Stomach smooth muscle (tissue), 2 donors: ENCODE data around the gene SSR1.

ENCODE experiments used
- H3K27ac ChIP-seq: one replicate; pipeline ENCODE4 v1.7.0; 2013; ENCODE audit warnings: mild to moderate bottlenecking, low read length, inconsistent platforms
- H3K27me3 ChIP-seq, 2 donors: one replicate each; pipeline ENCODE4 v1.7.0; 2013; ENCODE audit warnings: low read length in 2 of 2; ENCODE audit not compliant: insufficient read depth in 2 of 2, control insufficient read depth in 1 of 2
- H3K36me3 ChIP-seq, 2 donors: one replicate each; pipeline ENCODE4 v1.7.0; 2013; ENCODE audit warnings: low read length in 2 of 2; ENCODE audit not compliant: control insufficient read depth in 2 of 2, insufficient read depth in 2 of 2
- H3K4me1 ChIP-seq: one replicate; pipeline ENCODE4 v1.7.0; 2013; ENCODE audit warnings: low read length; ENCODE audit not compliant: control insufficient read depth, insufficient read depth
- H3K4me3 ChIP-seq, 2 donors: one replicate each; pipeline ENCODE4 v1.7.0; 2013; ENCODE audit warnings: low read length in 2 of 2
- H3K9ac ChIP-seq, 2 donors: one replicate each; pipeline ENCODE4 v1.7.0; 2013; ENCODE audit warnings: low read length in 2 of 2, mild to moderate bottlenecking in 1 of 2
- H3K9me3 ChIP-seq, 2 donors: one replicate each; pipeline ENCODE4 v1.7.0; 2013; ENCODE audit warnings: low read length in 2 of 2; ENCODE audit not compliant: control insufficient read depth in 2 of 2
- donor health status: healthy.
- donor health status: Pancreatic carcinoma.

The SSR1 gene

DNA sequence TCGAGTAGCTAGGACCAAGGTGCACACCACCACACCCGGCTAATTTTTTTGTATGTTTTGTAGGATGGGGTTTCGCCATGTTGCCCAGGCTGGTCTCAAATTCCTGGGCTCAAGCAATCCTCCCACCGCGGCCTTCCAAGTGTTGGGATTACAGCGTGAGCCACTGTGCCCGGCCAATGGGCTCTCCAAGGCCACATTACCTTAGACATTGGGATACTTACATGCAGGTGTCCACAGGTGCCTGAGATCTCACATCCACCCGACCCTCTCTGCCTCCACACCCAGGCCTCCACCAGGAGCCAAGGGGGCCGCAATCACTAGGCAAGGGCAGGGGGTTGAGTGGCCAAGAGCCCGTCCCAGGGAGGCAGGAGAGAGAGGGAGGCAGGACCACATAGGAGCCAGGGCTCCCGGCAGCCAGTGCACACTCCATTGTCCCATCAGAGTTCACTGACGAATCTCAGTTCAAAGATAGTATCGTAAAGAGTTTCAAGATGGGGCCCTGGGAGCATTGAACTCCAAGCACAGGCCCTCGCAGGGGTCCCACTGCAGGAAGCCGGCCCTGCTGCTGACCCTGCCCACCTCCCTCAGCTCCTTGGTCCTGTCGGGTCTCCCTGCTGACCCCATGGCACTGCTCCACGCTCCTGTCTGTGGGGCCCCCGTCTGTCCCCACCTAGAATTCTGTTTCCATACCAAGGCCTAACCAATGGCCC, 55.3 kb downstream of the SSR1 start:
- no peaks in the 10 kb centered on the region for H3K27me3 ChIP-seq
- peaks cover 19% of the 10 kb centered on the region for H3K4me1 ChIP-seq
- H3K36me3 ChIP-seq = no peaks in the 10 kb centered on the region
- H3K9ac ChIP-seq = no peak overlapping the region
- H3K9me3 ChIP-seq = peaks cover 0 to 5% of the 10 kb centered on the region in 2 donors
- H3K27ac ChIP-seq = no peak overlapping the region
- H3K4me3 ChIP-seq = no peak overlapping the region

DNA sequence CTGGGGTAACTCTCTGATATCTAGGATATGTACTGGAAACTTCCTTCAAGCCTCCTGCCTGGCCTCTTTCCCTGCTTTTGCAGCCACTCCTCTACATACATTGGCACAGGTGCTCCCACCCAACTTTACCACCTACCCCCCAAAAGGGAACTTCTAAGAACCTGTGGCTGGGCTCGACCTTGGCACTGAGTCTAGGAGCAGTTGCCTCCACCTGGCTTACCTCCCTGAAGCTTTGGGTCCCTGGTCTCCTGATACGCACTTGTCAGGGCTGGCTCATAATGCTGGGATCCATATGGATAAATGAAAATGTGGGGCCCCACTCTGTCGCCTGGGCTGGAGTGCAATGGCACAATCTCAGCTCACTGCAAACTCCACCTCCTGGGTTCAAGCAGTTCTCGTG, 56.2 kb downstream of the SSR1 start:
- H3K27me3 ChIP-seq = no peaks in the 10 kb centered on the region
- no peak overlapping the region for H3K27ac ChIP-seq
- H3K36me3 ChIP-seq = peaks cover 2 to 4% of the 10 kb centered on the region in 2 donors
- peaks cover 15% of the 10 kb centered on the region for H3K4me1 ChIP-seq
- H3K9ac ChIP-seq = no peak overlapping the region
- H3K9me3 ChIP-seq = peaks cover 0 to 5% of the 10 kb centered on the region in 2 donors
- H3K4me3 ChIP-seq = no peak overlapping the region

DNA sequence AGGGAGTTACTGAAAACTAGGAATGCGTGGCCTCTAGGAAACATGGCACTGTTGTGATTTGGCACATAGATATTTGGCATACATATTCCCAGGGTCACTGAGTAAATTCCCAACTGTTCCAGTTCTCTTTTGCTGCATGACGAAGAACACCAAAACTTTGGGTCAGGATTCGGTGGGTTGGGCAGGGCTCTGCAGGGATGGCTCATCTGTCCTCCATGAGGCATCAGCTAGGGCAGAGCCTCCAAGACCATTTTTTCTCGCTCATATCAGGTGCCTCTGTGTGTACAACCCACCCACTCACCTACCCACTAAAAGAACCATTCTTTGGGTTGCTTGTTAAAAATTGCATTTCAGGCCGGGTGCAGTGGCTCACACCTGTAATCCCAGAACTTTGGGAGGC, 57.1 kb downstream of the SSR1 start:
- Histone ChIP-seq H3K36me3 (peaks cover 4 to 5% of the 10 kb centered on the region in 2 donors), H3K9me3 (peaks cover 0 to 5% of the 10 kb centered on the region in 2 donors), H3K4me1 (peaks cover 10% of the 10 kb centered on the region), H3K27me3 (no peaks in the 10 kb centered on the region), H3K27ac (no peak overlapping the region), H3K9ac (no peak overlapping the region), H3K4me3 (no peak overlapping the region)

DNA sequence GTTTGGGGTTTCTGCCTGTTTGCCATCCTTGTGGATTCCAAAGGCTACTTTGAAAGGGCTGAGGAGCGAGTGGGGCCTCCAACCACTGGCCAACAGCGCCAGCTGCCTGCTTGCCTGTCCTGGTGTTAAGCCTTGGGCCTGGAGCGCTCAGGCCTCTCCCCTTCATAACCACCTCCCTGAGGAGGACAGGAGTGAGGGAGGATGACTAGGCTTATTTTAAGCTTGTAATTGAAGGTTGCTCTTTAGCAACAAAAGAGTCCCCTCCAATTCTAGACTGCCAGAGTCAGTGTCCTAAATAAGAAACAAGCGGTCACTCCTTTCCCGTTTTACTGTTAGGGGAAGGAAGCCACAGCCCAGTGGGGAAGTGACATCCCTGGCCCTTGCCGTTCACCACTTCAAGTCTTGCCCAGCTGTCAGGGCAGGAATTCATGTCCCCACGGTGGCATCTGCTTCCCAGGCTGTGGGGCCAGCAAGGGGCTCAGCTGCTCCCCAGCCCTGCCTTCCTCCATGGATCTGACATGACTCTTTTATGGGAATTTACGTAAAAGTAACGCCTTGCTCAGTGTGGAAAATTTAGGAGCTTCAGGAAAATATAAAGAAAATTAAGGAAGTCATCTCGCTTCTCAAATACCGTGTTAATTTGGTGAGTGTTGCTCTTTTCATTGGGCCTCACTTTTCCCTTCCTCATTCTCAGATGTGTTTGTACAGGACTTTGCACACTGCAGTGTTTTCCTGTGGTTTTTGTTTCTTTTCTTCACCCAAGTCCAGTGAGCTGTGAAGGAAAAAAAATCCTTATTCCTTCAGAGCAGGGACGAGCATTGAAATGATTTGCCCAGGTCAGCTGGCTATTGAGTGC, 57.8 kb downstream of the SSR1 start:
- no peak overlapping the region for H3K4me3 ChIP-seq
- peak overlapping the region; percentile 11 for H3K27ac ChIP-seq
- H3K9me3 ChIP-seq = peaks cover 0 to 5% of the 10 kb centered on the region in 2 donors
- H3K4me1 ChIP-seq = peaks cover 3% of the 10 kb centered on the region
- no peaks in the 10 kb centered on the region for H3K27me3 ChIP-seq
- no peak overlapping the region for H3K9ac ChIP-seq
- peaks cover 7% of the 10 kb centered on the region in 2 donors for H3K36me3 ChIP-seq

DNA sequence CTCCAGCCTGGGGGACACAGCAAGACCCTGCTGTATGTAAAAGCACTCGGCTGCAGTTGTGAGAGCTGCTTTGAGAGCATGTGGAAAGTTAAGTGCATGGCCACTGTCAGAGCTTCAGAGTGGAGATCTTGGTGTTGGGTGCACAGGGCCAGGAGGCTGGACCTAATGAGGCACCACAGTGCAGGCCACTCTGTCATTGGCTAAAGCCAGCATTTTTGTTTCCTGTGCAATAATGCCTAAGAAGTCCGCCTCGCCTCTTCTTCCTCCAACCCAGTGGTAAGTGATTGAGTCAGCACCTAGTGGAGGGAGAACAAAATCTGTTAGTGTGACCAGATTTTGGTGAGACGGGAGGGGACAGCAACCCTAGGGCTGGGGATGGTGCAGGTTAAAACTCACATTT, 60.6 kb downstream of the SSR1 start:
- no peaks in the 10 kb centered on the region for H3K27me3 ChIP-seq
- H3K27ac ChIP-seq = no peak overlapping the region
- peaks cover 25 to 27% of the 10 kb centered on the region in 2 donors for H3K36me3 ChIP-seq

DNA sequence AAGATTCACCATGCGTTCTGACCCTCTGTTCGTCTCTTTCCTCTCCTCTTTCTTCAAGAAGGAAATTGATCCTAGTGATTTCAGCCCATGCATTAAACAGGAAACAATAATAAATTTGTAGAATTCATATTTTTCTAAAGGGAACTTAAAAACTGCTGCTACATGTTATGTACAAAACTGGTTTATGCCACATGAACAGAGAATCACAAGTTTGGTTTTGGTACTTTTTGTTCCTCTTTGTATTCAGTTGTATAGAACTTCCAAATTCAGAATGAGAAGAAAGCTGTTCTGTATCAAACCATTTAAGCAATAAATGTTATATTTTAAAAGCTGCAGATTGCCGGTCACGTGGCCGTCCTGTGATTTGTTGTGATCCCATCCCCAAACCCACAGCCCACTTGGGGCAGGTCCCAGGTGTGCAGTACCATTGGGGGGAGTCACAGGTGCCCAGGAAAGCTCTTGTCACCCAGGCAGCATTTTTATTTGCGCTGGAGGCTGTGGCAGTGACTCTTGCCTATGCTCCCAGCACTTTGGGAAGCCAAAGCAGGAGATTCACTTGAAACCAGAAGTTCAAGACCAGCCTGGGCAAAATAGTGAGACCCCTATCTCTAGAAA, 61.2 kb downstream of the SSR1 start:
- Histone ChIP-seq H3K27me3 (no peaks in the 10 kb centered on the region), H3K4me1 (peaks cover 3% of the 10 kb centered on the region), H3K36me3 (peaks cover 30 to 33% of the 10 kb centered on the region in 2 donors), H3K27ac (no peak overlapping the region), H3K9ac (no peak overlapping the region), H3K4me3 (no peak overlapping the region), H3K9me3 (peaks cover 0 to 5% of the 10 kb centered on the region in 2 donors)

More for the DNA sequence above, 60.6 kb downstream of the SSR1 start:
- H3K9ac ChIP-seq = no peak overlapping the region
- peaks cover 0 to 5% of the 10 kb centered on the region in 2 donors for H3K9me3 ChIP-seq
- peaks cover 3% of the 10 kb centered on the region for H3K4me1 ChIP-seq
- H3K4me3 ChIP-seq = no peak overlapping the region

DNA sequence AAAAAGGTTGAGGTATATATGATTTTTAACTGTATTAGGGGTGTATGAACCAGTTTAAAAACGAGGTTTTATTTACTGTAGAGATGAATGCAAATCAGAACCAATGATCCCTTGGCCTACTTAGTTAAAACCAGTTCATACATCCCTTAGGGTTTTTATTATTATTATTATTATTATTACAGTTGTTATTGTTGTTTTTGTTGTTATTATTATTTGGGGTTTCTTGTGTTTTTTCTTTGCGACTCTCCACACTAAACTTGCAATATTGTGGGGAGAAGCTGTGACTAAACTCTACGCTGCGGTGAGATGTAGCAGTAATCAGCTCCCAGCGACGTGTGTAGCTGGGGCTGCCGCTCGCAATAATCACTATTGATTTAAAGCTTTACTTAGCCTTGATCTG, 62.2 kb downstream of the SSR1 start:
- Histone ChIP-seq H3K4me3 (no peak overlapping the region), H3K4me1 (peaks cover 3% of the 10 kb centered on the region), H3K27me3 (no peaks in the 10 kb centered on the region), H3K36me3 (peaks cover 35 to 37% of the 10 kb centered on the region in 2 donors), H3K9me3 (peaks cover 0 to 1% of the 10 kb centered on the region in 2 donors), H3K27ac (no peak overlapping the region), H3K9ac (no peak overlapping the region)

DNA sequence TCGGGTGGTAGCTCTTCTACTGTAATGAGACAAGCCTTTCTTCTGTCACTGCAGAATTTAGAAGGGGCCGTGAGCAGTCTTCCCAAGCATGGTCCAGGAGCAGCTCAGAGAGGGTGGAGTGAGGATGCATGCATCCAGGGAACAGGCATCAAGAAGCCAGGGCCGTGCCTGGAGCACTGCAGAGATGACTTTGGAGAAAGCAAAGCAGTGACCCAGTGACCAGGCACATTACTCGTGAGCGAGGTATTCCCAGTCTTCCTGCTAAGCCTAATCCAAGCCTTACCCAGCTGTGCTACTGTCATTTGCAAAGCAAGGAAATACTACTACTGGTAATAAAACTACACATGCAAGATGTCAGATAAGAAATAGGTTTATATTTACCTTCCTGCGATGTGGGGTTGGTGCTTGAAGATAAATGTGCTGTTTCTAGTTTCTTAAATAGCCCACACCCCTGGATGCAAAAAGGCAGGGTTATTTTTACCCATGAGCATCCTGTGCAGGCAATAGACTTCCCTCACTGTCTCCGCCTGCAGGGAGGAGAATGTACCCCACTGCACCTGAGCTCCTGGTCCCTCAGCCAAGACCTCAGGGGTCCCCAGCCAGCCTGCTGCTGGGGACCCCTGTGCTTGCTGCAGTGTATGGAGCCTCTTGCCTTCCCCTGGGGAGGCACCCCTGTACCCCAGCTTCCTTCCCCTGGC, 62.9 kb downstream of the SSR1 start:
- Histone ChIP-seq H3K4me3 (no peak overlapping the region), H3K4me1 (peaks cover 3% of the 10 kb centered on the region), H3K27ac (no peak overlapping the region), H3K27me3 (no peaks in the 10 kb centered on the region), H3K36me3 (peaks cover 37 to 40% of the 10 kb centered on the region in 2 donors), H3K9me3 (no peaks in the 10 kb centered on the region), H3K9ac (no peak overlapping the region)

DNA sequence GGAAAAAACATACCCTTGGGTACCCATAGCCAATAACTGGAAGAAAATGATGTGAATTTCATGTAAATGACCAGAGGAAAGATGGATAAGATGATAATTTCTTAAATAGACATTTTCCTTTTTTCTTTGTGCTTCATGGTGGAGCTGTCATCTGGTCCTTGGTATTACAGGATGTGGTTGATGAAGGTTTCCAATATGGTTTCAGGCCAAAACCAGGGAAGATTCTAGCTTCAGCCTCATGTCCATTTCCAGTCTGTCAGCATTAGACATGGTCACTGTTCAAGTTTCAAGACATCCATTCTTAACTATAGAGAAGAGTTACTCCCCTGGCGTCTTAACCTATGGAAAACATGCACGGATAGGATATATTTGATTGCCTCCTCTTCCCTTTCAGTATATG, 63.6 kb downstream of the SSR1 start:
- Histone ChIP-seq H3K9me3 (no peaks in the 10 kb centered on the region), H3K4me1 (peaks cover 2% of the 10 kb centered on the region), H3K4me3 (no peak overlapping the region), H3K27ac (no peak overlapping the region), H3K27me3 (no peaks in the 10 kb centered on the region), H3K36me3 (peaks cover 40% of the 10 kb centered on the region in 2 donors), H3K9ac (no peak overlapping the region)

DNA sequence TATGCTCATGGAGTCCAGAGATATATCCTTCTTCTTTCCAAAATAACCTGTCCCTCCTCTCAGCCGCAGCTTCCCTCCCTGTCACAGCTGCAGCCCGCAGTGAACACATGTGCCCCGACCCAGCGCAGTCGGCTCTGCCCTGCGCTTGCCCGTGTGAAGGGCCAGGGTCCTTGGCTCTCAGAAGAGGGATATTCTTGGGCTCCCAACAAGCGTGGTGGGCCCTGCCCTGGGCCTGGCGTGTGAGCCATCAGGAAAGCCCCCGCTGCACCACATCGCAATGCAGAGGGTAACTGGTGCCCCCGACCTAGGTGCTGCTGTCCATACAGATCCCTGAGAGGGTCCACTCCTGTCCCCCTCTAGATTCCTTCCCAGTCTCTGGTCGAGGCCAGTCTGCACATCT, 65.2 kb downstream of the SSR1 start:
- no peaks in the 10 kb centered on the region for H3K27me3 ChIP-seq
- no peak overlapping the region for H3K9ac ChIP-seq
- H3K4me3 ChIP-seq = no peak overlapping the region
- peaks cover 6% of the 10 kb centered on the region for H3K4me1 ChIP-seq
- no peak overlapping the region for H3K27ac ChIP-seq
- no peaks in the 10 kb centered on the region for H3K9me3 ChIP-seq
- peaks cover 40% of the 10 kb centered on the region in 2 donors for H3K36me3 ChIP-seq
